Measurements from ENCODE around the gene STYXL2.

Gene STYXL2

GRCh38 chr1:167115655-167116054 is 21.8 kb downstream of the STYXL2 start:
- Histone ChIP-seq H3K36me3 (no peaks in the 10 kb centered on the region), H3K27me3 (no peaks in the 10 kb centered on the region; the same call in none of the 2 replicates), H3K4me1 (no peaks in the 10 kb centered on the region), H3K9me3 (no peaks in the 10 kb centered on the region), H3K4me3 (ENCODE audit: low read depth, low read length) (no peak overlapping the region)
- no peak for DNase-seq
- TF ChIP-seq CTCF (IDR thresholded peaks at IDR 0.05; ENCODE audit: low read depth, low read length): no peak

- no peaks in the 10 kb centered on the region for H3K4me1 ChIP-seq
- no peaks in the 10 kb centered on the region for H3K36me3 ChIP-seq
- no peak overlapping the region for H3K4me3 ChIP-seq (ENCODE audit: low read depth, low read length)
- no peaks in the 10 kb centered on the region for H3K9me3 ChIP-seq
- TF ChIP-seq CTCF (IDR thresholded peaks at IDR 0.05; ENCODE audit: low read depth, low read length): no peak
- DNase-seq: no peak
- H3K27me3 ChIP-seq: no peaks in the 10 kb centered on the region; the same call in none of the 2 replicates
Observed at GRCh38 chr1:167116174-167116573, 22.3 kb downstream of the STYXL2 start.

GRCh38 chr1:167117225-167117624 is 23.4 kb downstream of the STYXL2 start:
- Histone ChIP-seq H3K4me3 (ENCODE audit: low read depth, low read length) (no peak overlapping the region), H3K4me1 (no peaks in the 10 kb centered on the region), H3K9me3 (no peaks in the 10 kb centered on the region), H3K27me3 (no peaks in the 10 kb centered on the region; the same call in none of the 2 replicates), H3K36me3 (no peaks in the 10 kb centered on the region)
- no peak for TF ChIP-seq CTCF (IDR thresholded peaks at IDR 0.05; ENCODE audit: low read depth, low read length)
- no peak for DNase-seq

- Histone ChIP-seq H3K4me1 (no peaks in the 10 kb centered on the region), H3K4me3 (ENCODE audit: low read depth, low read length) (no peak overlapping the region), H3K9me3 (no peaks in the 10 kb centered on the region), H3K27me3 (no peaks in the 10 kb centered on the region; the same call in none of the 2 replicates), H3K36me3 (no peaks in the 10 kb centered on the region)
- no peak for DNase-seq
- TF ChIP-seq CTCF (IDR thresholded peaks at IDR 0.05; ENCODE audit: low read depth, low read length): no peak
Observed at GRCh38 chr1:167118188-167118587, 24.3 kb downstream of the STYXL2 start.

- no peaks in the 10 kb centered on the region; the same call in 1 of the 2 replicates for H3K27me3 ChIP-seq
- H3K4me1 ChIP-seq: no peaks in the 10 kb centered on the region
- TF ChIP-seq CTCF (IDR thresholded peaks at IDR 0.05; ENCODE audit: low read depth, low read length): no peak
- DNase-seq: no peak
- H3K4me3 ChIP-seq (ENCODE audit: low read depth, low read length): no peak overlapping the region
- no peaks in the 10 kb centered on the region for H3K36me3 ChIP-seq
- no peaks in the 10 kb centered on the region for H3K9me3 ChIP-seq
Observed at GRCh38 chr1:167119696-167120095, 25.8 kb downstream of the STYXL2 start.

- H3K4me1 ChIP-seq: no peaks in the 10 kb centered on the region
- H3K27me3 ChIP-seq: no peaks in the 10 kb centered on the region
- H3K36me3 ChIP-seq: no peaks in the 10 kb centered on the region
- no peak for TF ChIP-seq CTCF (IDR thresholded peaks at IDR 0.05; ENCODE audit: low read depth, low read length)
- H3K4me3 ChIP-seq (ENCODE audit: low read depth, low read length): peak overlapping the region; percentile 59
- no peak for DNase-seq
- no peaks in the 10 kb centered on the region for H3K9me3 ChIP-seq
Observed at GRCh38 chr1:167120899-167121298, 27.0 kb downstream of the STYXL2 start.
